GM18867 (cell line): Measurements from ENCODE around the gene FAM110D.

ENCODE experiments used
- ATAC-seq: cut with Tn5 transposase; IDR thresholded peaks from one replicate; pipeline ENCODE4 v1.9.1; 2021; ENCODE audit warnings: mild to moderate bottlenecking, moderate library complexity; ENCODE audit not compliant: unreplicated experiment

Gene FAM110D

DNA sequence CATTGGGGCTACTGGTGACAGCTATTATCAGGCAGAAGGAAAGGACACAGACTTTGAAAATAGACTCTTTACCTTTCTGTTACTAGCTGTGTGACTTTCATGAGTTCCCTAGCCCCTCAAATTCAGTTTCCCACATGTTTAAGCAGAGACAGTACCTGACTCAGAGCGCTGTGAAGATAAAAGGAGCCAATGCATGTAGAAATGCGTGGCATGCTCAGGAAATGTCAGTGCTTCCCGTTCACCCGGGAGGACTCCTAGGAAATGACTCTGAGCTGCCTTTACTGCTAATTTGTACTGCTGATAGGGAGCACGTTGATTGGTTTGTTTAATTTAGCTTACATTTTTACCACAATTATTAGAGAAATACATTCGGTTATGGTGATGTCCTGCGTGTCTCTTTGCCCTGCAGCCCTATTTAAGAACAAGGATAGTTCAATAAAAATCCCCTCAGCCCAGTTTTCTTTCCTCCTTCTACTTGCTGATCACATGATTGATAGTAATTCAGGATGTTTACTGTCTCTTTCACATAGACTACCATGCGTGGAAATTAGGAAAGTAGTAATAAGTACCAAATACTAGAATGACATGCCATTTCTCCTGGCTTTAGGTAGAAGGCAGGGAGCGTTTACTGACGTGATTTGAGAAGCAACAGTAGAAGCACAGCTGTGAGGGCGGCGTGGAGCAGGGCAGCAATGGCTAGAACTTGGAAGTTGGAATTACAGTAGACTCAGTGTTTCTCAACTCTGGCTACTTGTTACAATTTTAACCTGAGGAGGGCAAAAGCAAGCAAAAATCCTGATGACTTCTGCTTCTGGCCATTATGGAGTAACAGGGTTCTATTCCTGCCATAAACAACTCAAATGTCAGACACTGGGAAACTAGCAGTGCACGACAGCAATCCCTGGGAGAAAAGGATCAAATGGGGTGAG is 31.4 kb upstream of the FAM110D start:
- no peak for ATAC-seq

DNA sequence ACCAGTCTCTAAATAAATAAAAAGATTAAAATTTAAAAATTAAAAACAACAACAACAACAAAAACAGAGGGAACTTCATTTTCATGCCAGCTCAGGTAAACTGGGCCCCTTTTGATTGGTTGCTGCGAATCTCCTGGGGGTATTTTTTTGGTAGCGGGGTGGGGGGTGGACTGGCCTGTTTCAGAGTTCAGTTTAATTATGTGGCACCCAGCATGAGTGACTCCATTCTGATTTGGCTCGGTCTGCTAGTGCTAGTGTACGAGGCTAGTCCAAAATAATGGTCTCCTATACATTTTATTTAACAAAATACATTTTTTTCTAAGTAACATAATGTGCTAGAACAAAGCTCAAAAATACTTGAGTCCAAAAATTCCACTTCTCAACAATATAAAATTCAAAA is 29.1 kb upstream of the FAM110D start:
- no peak for ATAC-seq

GRCh38 chr1:26130695-26131094 is 28.2 kb upstream of the FAM110D start:
- ATAC-seq: no peak

DNA sequence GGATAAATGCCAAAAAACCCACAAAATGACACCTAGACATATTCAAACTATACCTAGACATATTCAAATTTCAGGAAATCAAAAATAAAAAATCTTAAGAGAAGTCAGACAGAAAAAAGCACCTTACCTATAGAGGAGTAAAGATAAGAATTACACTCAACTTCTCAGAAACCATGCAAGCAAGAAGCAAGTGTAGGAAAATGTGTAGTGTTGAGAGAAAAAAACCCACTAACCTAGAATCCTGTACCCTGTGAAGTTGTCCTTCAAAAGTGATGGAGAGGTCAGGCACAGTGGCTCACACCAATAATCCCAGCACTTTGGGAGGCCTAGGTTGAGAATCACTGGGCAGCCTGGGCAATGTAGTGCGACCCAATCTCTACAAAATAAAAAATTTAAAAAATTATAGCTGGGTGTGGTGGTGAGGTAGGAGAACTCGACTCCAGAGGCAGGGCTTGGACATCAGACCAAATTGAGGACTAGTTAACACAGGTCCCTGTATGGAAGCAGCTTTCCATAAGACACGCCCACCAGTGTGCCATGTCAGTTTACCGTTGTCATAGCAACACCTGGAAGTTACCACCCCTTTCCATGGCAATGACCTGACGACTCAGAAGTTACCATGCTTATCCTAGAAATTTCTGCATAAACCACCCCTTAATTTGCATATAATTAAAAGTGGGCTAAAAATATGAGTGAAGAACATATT is 26.6 kb upstream of the FAM110D start:
- no peak for ATAC-seq

DNA sequence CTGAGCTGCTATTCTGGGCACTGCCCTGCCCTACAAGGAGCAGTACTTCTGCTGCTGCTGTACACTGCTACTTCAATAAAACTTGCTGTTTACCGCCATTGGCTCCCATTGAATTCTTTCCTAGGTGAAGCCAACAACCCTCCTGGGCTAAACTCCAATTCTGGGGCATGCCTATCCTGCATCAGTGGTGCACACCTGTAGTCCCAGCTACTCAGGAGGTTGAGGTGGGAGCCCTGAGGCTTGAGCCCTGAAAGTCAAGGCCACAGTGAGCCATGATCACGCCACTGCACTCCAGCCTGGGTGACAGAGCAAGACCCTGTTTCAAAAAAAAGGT is 26.1 kb upstream of the FAM110D start:
- ATAC-seq: no peak

DNA sequence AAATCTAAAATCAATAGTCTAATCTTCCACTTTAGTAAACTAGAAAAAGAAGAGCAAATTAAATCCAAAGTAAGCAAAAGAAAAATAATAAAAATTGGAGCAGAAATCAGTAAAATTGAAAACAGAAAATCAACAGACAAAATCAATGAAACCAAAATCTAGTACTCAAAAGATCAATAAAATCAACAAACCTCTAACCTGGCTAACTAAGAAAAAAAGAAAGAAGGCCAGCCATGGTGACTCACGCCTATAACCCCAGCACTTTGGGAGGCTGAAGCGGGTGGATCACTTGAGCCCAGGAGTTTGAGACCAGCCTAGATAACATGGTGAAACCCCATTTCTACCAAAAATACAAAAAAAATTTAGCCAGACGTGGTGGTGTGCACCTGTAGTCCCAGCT is 24.4 kb upstream of the FAM110D start:
- no peak for ATAC-seq

GRCh38 chr1:26138974-26139558 is 19.8 kb upstream of the FAM110D start:
- ATAC-seq: no peak

- no peak for ATAC-seq
Observed at GRCh38 chr1:26142159-26142558, 16.7 kb upstream of the FAM110D start.

GRCh38 chr1:26145041-26145959 is 13.6 kb upstream of the FAM110D start:
- no peak for ATAC-seq

DNA sequence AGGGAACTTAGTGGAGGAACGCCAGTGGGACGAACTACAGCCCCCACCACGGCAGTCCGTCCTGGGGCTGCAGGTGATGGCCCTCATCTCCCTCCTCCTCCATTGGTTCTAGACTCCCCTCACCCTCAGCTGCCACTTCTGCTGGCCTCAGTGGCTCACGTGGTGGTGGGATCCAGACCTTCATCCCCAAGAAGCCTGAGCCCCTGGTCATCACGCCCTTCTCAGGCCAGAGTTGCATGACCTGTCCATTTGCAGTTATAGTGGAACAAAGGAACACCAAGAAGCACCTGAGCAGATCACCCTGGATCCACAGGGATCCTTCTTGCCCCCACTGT is 13.0 kb upstream of the FAM110D start:
- ATAC-seq: no peak

DNA sequence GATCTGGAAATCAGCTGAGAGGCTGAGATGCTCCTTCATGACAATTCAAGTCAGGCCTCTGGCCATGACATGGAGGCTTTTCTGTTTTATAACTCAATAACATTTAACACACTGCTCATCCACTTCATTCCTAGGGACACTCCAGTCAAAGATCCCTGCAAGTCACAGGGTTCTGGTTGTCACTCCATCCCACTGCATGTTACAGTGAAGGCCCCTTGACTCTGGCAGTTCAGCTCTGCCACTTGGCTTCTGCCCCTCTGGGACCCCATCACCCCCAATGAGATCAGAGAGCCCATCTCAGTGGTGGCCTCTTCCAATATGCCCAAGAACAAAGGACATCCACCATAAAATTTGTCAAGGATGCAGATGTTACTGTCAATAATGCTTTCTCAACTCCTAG is 10.0 kb upstream of the FAM110D start:
- ATAC-seq: no peak

DNA sequence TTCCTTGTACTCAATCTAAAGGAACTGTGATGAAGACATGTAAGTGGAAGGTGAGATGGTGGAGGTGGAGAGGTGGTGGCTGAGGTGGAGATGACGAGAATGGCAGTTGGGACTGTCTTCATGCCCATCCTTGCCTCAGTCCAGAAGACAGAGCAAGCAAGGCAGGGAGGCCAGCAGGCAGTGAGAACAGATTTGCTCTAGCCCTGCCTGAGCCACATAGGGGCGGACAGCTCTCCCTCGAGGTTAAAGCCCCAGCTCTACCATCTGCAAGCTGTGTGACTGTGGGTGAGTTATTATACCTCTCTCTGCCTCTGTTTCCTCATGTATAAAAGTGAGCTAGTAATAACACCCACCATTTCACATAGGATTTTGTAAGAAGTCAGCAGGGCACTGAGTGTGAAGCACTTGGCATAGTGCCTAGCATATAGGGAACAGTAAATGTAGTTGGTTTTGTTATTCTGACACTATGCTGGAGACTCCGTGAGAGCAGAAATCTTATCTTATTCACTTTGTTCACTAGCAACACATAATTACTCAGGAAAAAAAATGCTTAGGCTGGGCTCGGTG is 4.8 kb upstream of the FAM110D start:
- no peak for ATAC-seq

DNA sequence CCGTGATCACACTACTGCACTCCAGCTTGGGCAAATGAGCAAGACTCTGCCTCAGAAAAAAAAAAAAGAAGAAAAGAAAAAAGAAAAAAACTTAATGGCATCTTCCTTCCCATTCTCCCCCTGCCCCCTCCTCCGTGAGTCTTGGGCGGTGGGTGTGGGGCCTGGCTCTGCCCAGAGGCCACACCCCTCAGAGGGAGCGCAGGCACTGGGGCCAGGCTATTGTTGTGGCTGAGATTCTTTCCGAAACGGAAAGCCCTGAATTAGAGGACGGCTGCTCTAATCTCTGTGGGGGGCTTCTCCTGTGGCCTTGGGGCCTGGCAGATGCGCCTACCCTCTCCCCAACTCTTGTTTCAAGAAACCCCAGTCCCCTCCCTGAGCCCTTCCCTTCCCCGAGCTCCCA is 4.1 kb upstream of the FAM110D start:
- ATAC-seq: no peak

- no peak for ATAC-seq
Observed at GRCh38 chr1:26155370-26156284, 3.3 kb upstream of the FAM110D start.

DNA sequence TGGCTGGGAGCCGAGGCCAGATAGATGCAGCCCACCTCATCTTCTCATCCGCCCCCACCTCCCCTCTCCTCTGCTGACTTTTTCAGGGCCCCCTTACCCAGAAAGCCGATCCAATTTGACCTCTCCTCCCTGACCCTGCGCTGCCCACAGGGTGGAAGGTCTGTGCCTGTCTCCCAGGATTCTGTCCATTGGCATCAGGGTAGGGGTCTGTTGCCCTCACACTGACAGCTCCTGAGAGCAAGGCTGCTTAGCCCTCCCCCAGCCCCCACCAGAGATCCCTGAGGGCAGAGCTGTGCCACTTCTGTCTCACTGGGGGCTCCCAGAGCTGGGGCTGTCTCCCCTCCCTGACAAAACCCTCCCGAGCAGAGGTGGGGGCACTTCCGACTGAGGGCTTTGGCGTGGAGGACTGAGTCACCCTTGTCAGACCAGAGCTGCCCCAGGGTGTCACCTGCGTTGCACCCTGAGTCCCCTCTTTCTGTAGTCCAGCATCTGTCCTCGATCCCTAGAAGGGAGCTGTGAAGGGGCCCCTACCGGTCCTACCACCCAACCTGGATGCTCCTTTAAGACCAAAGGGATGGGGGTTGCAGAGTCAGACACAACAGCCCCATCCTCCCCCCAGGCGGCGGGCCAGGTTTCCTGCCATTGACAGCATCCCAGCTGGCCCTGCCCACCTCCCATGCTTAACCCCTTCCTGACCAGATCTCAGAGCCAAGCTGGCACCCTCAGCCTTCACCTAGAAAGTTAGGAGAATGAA is 2.4 kb upstream of the FAM110D start:
- no peak for ATAC-seq

GRCh38 chr1:26158271-26158907 is 490 bp upstream of the FAM110D start:
- no peak for ATAC-seq

- ATAC-seq: no peak
Observed at GRCh38 chr1:26159743-26160039, 812 bp downstream of the FAM110D start.

DNA sequence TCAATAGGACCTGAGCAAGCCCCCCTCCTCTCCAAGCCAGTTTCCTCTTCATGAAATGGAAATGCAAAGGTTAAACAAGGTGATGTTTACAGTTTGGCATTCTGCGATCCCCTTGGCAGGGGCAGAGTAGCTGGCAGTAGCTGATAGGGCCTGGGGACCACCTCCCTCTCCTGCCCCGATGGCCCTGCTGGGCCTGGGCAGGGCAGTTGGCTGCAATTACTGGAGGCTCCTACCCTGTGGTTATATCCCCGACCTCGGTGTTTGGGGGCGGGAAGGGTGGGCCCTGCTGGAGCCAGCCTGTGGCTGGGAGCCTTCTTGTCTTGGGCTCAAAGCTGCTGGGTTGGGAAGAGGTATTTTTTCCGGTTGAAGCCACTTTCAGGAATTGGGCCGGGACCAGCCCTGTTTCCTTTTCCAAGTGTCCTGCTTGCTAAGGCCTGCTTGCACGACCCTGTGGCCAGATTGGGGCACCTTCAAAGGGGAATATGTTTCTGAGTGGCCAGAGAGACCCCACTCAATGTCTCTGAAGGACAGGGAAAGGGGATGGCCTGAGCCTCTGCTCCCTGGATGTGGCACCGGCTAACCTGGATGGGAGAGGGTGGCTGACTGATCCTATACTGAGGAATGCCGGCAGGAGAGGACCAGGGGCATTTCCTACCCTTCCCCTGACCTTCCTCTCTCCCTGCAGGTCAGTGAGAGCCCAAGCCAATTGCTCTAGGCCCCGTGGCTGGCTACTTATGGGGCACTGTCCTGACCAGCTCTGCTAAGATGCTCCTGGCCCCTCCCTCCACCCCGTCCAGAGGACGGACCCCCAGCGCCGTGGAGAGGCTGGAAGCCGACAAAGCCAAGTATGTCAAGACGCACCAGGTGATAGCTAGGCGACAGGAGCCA is 1.9 kb downstream of the FAM110D start:
- ATAC-seq: no peak
